HCT116 (cell line): ENCODE results near the gene SPAG4. TPM values are rescaled to one million over a fixed set of nuclear protein-coding genes. Genes with fewer than 3 reads are reported as not detected.

Experiments
- ATAC-seq: fragments of 200-7000 bp; cut with Tn5 transposase; 2 replicates; pipeline ENCODE4 v1.9.1; 2020; ENCODE audit warnings: mild to moderate bottlenecking, moderate library complexity
- BruUV-seq: library from RNA; stranded (reverse); fragments of 400-500 nt; replicated peaks from 2 replicates; lab custom pipeline; 2021; lab: Mats Ljungman, UMichigan
- CTCF ChIA-PET: fragments of 300-600 bp; sonication (Branson Sonifier 250); formaldehyde crosslinking; loops from one replicate; lab custom pipeline; 2021; ENCODE audit warnings: antibody characterized with exemption; lab: Charles Lee
- POLR2A ChIA-PET: fragments of 300-600, 350-600 bp; sonication (Branson Sonifier 250); formaldehyde crosslinking; loops from one replicate; lab custom pipeline; 2021; ENCODE audit warnings: antibody characterized with exemption; lab: Charles Lee
- RAD21 ChIA-PET, 2 experiments: fragments of 300-600 bp; sonication (Branson Sonifier 250); formaldehyde crosslinking; loops; one replicate each; lab custom pipeline; 2023; ENCODE audit warnings: low total read pairs in 2 of 2; ENCODE audit not compliant: uncharacterized antibody in 2 of 2, unreplicated experiment in 2 of 2, low non-redundant PET in 1 of 2; lab: Charles Lee
- DNase-seq: peaks from one replicate; pipeline ENCODE4 v3.0.0-alpha.2; 2010; ENCODE audit warnings: low read depth, low spot score
- H2AFZ ChIP-seq: fragments of 200-600 bp; shearing (Covaris generic), sonication (generic); 2 replicates; pipeline ENCODE4 v1.6.1; 2017; ENCODE audit warnings: low read depth, mixed run types, mixed read lengths, antibody characterized with exemption, low read length; ENCODE audit not compliant: poor library complexity, severe bottlenecking
- H3K27ac ChIP-seq: 2 replicates; pipeline ENCODE4 v1.5.1; 2012; ENCODE audit warnings: low read depth, low read length
- H3K27me3 ChIP-seq: fragments of 200-600 bp; sonication (generic); 2 replicates; pipeline ENCODE4 v1.6.1; 2016; ENCODE audit warnings: mixed run types, low read length, mixed read lengths; ENCODE audit not compliant: insufficient read depth
- H3K36me3 ChIP-seq, 2 experiments: fragments of 200-500 bp in 1 of 2; fragments of 200-600 bp in 1 of 2; sonication (Bioruptor generic) in 1 of 2; sonication (generic) in 1 of 2; 2 replicates each; pipeline versions ENCODE4 v1.5.1 to v1.6.1; 2014 to 2016; ENCODE audit warnings: low read length in 2 of 2, inconsistent platforms in 1 of 2, mixed read lengths in 1 of 2, mixed run types in 1 of 2; ENCODE audit not compliant: insufficient read depth in 2 of 2, control insufficient read depth in 1 of 2
- H3K4me1 ChIP-seq, 2 experiments: fragments of 200-600 bp in 1 of 2; sonication (generic) in 1 of 2; 2 replicates each; pipeline versions ENCODE4 v1.5.1 to v1.6.1; 2012 to 2017; ENCODE audit warnings: low read length in 2 of 2, inconsistent platforms in 1 of 2, mild to moderate bottlenecking in 1 of 2, mixed read lengths in 1 of 2, mixed run types in 1 of 2, moderate library complexity in 1 of 2; ENCODE audit not compliant: insufficient read depth in 2 of 2, control insufficient read depth in 1 of 2
- H3K4me2 ChIP-seq: fragments of 200-600 bp; sonication (generic); 2 replicates; pipeline ENCODE4 v1.6.1; 2017; ENCODE audit warnings: mixed run types, low read length, mixed read lengths
- H3K4me3 ChIP-seq, 2 experiments: fragments of 200-600 bp in 1 of 2; sonication (generic) in 1 of 2; replicated peaks in 1 of 2; 2 replicates each; pipeline ENCODE4 v1.5.1; 2011 to 2016; ENCODE audit warnings: low read length in 2 of 2, control low read depth in 1 of 2, low read depth in 1 of 2, mild to moderate bottlenecking in 1 of 2, mixed read lengths in 1 of 2, mixed run types in 1 of 2
- H3K79me2 ChIP-seq: fragments of 200-600 bp; sonication (generic); 2 replicates; pipeline ENCODE4 v1.6.1; 2017; ENCODE audit warnings: mild to moderate bottlenecking, mixed run types, low read length, moderate library complexity, mixed read lengths; ENCODE audit not compliant: insufficient read depth
- H3K9ac ChIP-seq: fragments of 200-600 bp; sonication (generic); 2 replicates; pipeline ENCODE4 v1.6.1; 2016; ENCODE audit warnings: low read length, mixed read lengths
- H3K9me2 ChIP-seq: fragments of 200-600 bp; sonication (generic), shearing (Covaris generic); 2 replicates; pipeline ENCODE4 v1.6.1; 2017; ENCODE audit warnings: mixed run types, mild to moderate bottlenecking, moderate library complexity; ENCODE audit not compliant: insufficient read depth
- H3K9me3 ChIP-seq, 2 experiments: fragments of 200-500 bp in 1 of 2; fragments of 200-600 bp in 1 of 2; sonication (Bioruptor generic) in 1 of 2; sonication (generic) in 1 of 2; 2 replicates each; pipeline ENCODE4 v1.6.1; 2014 to 2017; ENCODE audit warnings: low read length in 2 of 2, mixed read lengths in 2 of 2, inconsistent platforms in 1 of 2, low read depth in 1 of 2, mild to moderate bottlenecking in 1 of 2, mixed run types in 1 of 2, moderate library complexity in 1 of 2; ENCODE audit not compliant: control insufficient read depth in 1 of 2, insufficient read depth in 1 of 2
- H4K20me1 ChIP-seq: fragments of 200-600 bp; sonication (generic), shearing (Covaris generic); 2 replicates; pipeline ENCODE4 v1.6.1; 2017; ENCODE audit warnings: mixed run types, mild to moderate bottlenecking, moderate library complexity; ENCODE audit not compliant: insufficient read depth
- CBX3 ChIP-seq: IDR thresholded peaks from 2 replicates; pipeline ENCODE4 v1.6.1; 2012; ENCODE audit warnings: low read depth
- EZH2phosphoT487 ChIP-seq: fragments of 200-600 bp; IDR thresholded peaks from 2 replicates; pipeline ENCODE4 v1.6.1; 2018; ENCODE audit warnings: antibody characterized with exemption, borderline replicate concordance
- FOSL1 ChIP-seq: IDR thresholded peaks from 2 replicates; pipeline ENCODE4 v1.6.1; 2012; ENCODE audit warnings: low read depth
- JUND ChIP-seq: IDR thresholded peaks from 2 replicates; pipeline ENCODE4 v1.6.1; 2012
- RAD21 ChIP-seq: IDR thresholded peaks from 2 replicates; pipeline ENCODE4 v1.6.1; 2012; ENCODE audit warnings: low read depth, mild to moderate bottlenecking
- YY1 ChIP-seq: IDR thresholded peaks from 2 replicates; pipeline ENCODE4 v1.6.1; 2011; ENCODE audit warnings: low read length, low read depth, moderate library complexity, mild to moderate bottlenecking; ENCODE audit not compliant: insufficient replicate concordance; ENCODE audit errors: extremely low read depth
- ZFX ChIP-seq: fragments of 450-650 bp; IDR thresholded peaks from 2 replicates; pipeline ENCODE4 v1.6.1; 2017
- intact Hi-C: fragments of 100-400 bp; cut with micrococcal nuclease; formaldehyde crosslinking; loops from 2 replicates; pipeline ENCODE4 v1.10.0; 2022
- total RNA-seq: library from RNA; stranded (reverse); gene quantifications from one replicate; pipeline ENCODE4 v1.2.1, GENCODE V29; 2021; ENCODE audit not compliant: unreplicated experiment
- TF ChIP-seq, protein P1 (sequence below): IDR thresholded peaks from 2 replicates; pipeline ENCODE4 v1.6.1; 2012; ENCODE audit warnings: low read depth
- TF ChIP-seq, protein P2 (sequence below): IDR thresholded peaks from 2 replicates; pipeline ENCODE4 v1.6.1; 2012
- TF ChIP-seq, protein P3 (sequence below), 3 experiments: fragments of 200-600 bp in 1 of 3; sonication (generic) in 1 of 3; IDR thresholded peaks in 2 of 3; conservative IDR thresholded peaks in 1 of 3; 2 replicates each; pipeline ENCODE4 v1.5.1; 2012 to 2017; ENCODE audit warnings: low read depth in 2 of 3, low read length in 2 of 3, antibody characterized with exemption in 1 of 3, borderline replicate concordance in 1 of 3, control low read depth in 1 of 3, mild to moderate bottlenecking in 1 of 3, mixed read lengths in 1 of 3, mixed run types in 1 of 3, moderate library complexity in 1 of 3; ENCODE audit not compliant: insufficient read depth in 1 of 3
- TF ChIP-seq, protein P4 (sequence below): IDR thresholded peaks from 2 replicates; pipeline ENCODE4 v1.6.1; 2011; ENCODE audit warnings: mild to moderate bottlenecking, low read length, moderate library complexity; ENCODE audit not compliant: insufficient replicate concordance; ENCODE audit errors: extremely low read depth

Gene SPAG4
- total RNA-seq, 1 experiment from 2014 or later, result 6.2 TPM

DNA sequence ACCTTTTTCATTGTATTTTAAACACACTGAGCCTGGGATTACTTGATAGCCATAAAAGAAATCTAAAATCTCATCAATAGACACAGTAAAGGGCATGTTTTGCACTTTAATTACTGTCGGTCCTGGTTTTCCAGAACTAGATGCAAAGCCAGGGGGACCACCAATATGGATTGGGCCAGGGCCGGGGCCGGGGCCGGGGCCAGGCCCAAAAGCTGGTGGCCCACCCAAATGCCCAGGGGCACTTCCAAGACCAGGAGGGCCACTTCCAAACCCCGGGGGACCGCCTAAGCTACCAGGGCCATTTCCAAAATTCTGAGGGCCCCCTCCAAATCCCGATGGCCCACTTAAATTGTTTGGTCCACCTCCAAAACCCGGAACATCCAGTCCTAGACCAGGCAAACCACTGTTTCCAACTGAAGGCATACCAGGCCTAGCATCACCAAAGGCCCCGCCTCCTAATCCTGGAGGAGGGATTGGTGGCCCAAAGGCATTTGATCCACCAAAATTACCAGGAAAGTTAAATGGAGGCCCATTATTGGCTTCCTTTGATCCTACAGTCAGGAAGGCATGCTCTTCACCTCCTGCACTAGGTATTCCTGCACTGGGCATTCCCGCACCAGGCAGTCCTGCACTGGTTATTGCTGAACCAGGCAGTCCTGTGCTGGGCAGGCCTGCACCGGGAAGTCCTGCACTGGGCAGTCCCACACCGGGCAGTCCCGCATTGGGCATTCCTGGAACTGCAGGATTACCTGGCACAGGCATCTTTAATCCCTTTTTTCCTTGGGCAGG lies 37.2 kb downstream of the SPAG4 start:
- no peak overlapping the region for H3K27ac ChIP-seq
- RAD21 ChIA-PET, result no interaction called here
- POLR2A ChIA-PET, result no interaction called here
- TF ChIP-seq, protein P1, sequence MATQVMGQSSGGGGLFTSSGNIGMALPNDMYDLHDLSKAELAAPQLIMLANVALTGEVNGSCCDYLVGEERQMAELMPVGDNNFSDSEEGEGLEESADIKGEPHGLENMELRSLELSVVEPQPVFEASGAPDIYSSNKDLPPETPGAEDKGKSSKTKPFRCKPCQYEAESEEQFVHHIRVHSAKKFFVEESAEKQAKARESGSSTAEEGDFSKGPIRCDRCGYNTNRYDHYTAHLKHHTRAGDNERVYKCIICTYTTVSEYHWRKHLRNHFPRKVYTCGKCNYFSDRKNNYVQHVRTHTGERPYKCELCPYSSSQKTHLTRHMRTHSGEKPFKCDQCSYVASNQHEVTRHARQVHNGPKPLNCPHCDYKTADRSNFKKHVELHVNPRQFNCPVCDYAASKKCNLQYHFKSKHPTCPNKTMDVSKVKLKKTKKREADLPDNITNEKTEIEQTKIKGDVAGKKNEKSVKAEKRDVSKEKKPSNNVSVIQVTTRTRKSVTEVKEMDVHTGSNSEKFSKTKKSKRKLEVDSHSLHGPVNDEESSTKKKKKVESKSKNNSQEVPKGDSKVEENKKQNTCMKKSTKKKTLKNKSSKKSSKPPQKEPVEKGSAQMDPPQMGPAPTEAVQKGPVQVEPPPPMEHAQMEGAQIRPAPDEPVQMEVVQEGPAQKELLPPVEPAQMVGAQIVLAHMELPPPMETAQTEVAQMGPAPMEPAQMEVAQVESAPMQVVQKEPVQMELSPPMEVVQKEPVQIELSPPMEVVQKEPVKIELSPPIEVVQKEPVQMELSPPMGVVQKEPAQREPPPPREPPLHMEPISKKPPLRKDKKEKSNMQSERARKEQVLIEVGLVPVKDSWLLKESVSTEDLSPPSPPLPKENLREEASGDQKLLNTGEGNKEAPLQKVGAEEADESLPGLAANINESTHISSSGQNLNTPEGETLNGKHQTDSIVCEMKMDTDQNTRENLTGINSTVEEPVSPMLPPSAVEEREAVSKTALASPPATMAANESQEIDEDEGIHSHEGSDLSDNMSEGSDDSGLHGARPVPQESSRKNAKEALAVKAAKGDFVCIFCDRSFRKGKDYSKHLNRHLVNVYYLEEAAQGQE, result no peak
- TF ChIP-seq, protein P2, sequence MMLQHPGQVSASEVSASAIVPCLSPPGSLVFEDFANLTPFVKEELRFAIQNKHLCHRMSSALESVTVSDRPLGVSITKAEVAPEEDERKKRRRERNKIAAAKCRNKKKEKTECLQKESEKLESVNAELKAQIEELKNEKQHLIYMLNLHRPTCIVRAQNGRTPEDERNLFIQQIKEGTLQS, result no peak
- TF ChIP-seq RAD21, result no peak
- no peak for TF ChIP-seq EZH2phosphoT487
- H3K79me2 ChIP-seq, result peaks cover 100% of the 10 kb centered on the region
- no peaks in the 10 kb centered on the region for H3K9me3 ChIP-seq
- no peak overlapping the region for H3K4me2 ChIP-seq
- no peaks in the 10 kb centered on the region for H3K27me3 ChIP-seq
- peaks cover 14 to 60% of the 10 kb centered on the region in 2 experiments for H3K36me3 ChIP-seq
- no peaks in the 10 kb centered on the region for H3K9me2 ChIP-seq
- BruUV-seq, result no TSS peak
- H3K4me1 ChIP-seq, result no peaks in the 10 kb centered on the region
- CTCF ChIA-PET, result no interaction called here
- peaks cover 76% of the 10 kb centered on the region for H4K20me1 ChIP-seq
- H2AFZ ChIP-seq, result no peak overlapping the region
- ATAC-seq (no peak), DNase-seq (no peak)
- no peak overlapping the region for H3K4me3 ChIP-seq
- intact Hi-C loops, result no loop called here
- H3K9ac ChIP-seq, result no peak overlapping the region

DNA sequence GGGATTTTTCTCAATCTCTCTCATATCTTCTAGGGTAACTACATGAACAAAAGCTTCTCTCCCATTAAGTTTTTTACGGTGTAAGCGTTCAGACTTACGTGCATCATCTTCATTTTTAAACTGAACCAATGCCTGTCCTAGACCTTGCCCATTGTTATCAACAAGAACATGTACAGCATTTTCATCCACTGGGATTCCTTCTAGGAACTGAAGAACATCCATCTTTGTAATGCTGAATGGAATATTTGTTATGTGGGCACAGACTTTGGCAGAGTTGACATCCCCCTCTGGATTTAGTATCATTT lies 37.8 kb downstream of the SPAG4 start:
- ChIA-PET CTCF (no interaction called here), POLR2A (no interaction called here), RAD21 (no interaction called here)
- H4K20me1 ChIP-seq, result peaks cover 76% of the 10 kb centered on the region
- peaks cover 14 to 60% of the 10 kb centered on the region in 2 experiments for H3K36me3 ChIP-seq
- H3K79me2 ChIP-seq, result peaks cover 100% of the 10 kb centered on the region
- no TSS peak for BruUV-seq
- no peak overlapping the region for H3K4me2 ChIP-seq
- no peaks in the 10 kb centered on the region for H3K27me3 ChIP-seq
- H3K9ac ChIP-seq, result no peak overlapping the region
- no peaks in the 10 kb centered on the region for H3K4me1 ChIP-seq
- H3K27ac ChIP-seq, result no peak overlapping the region
- intact Hi-C loops, result no loop called here
- no peak for ATAC-seq
- no peaks in the 10 kb centered on the region for H3K9me3 ChIP-seq
- H3K9me2 ChIP-seq, result no peaks in the 10 kb centered on the region
- no peak for DNase-seq
- H3K4me3 ChIP-seq, result no peak overlapping the region
- no peak overlapping the region for H2AFZ ChIP-seq
- TF ChIP-seq YY1 (no peak), ZFX (no peak), RAD21 (no peak), CBX3 (no peak), JUND (no peak), FOSL1 (no peak)
- TF ChIP-seq, protein P3, sequence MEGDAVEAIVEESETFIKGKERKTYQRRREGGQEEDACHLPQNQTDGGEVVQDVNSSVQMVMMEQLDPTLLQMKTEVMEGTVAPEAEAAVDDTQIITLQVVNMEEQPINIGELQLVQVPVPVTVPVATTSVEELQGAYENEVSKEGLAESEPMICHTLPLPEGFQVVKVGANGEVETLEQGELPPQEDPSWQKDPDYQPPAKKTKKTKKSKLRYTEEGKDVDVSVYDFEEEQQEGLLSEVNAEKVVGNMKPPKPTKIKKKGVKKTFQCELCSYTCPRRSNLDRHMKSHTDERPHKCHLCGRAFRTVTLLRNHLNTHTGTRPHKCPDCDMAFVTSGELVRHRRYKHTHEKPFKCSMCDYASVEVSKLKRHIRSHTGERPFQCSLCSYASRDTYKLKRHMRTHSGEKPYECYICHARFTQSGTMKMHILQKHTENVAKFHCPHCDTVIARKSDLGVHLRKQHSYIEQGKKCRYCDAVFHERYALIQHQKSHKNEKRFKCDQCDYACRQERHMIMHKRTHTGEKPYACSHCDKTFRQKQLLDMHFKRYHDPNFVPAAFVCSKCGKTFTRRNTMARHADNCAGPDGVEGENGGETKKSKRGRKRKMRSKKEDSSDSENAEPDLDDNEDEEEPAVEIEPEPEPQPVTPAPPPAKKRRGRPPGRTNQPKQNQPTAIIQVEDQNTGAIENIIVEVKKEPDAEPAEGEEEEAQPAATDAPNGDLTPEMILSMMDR (IDR thresholded peaks at IDR 0.05 in 2 of 3, conservative IDR thresholded peaks at IDR 0.05 in 1 of 3; ENCODE audit: borderline replicate concordance in 1 of 3, insufficient read depth in 1 of 3, low read depth in 2 of 3, low read length in 2 of 3), result no peak
- TF ChIP-seq, protein P4, sequence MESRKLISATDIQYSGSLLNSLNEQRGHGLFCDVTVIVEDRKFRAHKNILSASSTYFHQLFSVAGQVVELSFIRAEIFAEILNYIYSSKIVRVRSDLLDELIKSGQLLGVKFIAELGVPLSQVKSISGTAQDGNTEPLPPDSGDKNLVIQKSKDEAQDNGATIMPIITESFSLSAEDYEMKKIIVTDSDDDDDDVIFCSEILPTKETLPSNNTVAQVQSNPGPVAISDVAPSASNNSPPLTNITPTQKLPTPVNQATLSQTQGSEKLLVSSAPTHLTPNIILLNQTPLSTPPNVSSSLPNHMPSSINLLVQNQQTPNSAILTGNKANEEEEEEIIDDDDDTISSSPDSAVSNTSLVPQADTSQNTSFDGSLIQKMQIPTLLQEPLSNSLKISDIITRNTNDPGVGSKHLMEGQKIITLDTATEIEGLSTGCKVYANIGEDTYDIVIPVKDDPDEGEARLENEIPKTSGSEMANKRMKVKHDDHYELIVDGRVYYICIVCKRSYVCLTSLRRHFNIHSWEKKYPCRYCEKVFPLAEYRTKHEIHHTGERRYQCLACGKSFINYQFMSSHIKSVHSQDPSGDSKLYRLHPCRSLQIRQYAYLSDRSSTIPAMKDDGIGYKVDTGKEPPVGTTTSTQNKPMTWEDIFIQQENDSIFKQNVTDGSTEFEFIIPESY, result no peak
